Measurements from ENCODE around the gene PIAS1. TPM values are rescaled to one million over a fixed set of nuclear protein-coding genes. Genes with fewer than 3 reads are reported as not detected.

PIAS1 gene
- total and polyA plus RNA-seq, 11 donors: 6.2 to 37.8 (median 29.4) TPM

- Histone ChIP-seq H3K9me3 (no peaks in the 10 kb centered on the region), H3K27me3 (no peaks in the 10 kb centered on the region), H3K36me3 (no peaks in the 10 kb centered on the region), H3K27ac (no peak overlapping the region), H3K4me1 (peaks cover 0 to 14% (median 0%) of the 10 kb centered on the region in 12 donors), H3K4me3 (no peak overlapping the region)
- ATAC-seq: no peak
- intact Hi-C loops (cut with DNase I): no loop called here
- WGBS, 4 donors: 82 to 97% (median 84%) methylated on average over 6 to 9 of the region's 9 CpGs
- DNase-seq: no peak
- no peak for TF ChIP-seq CTCF (IDR thresholded peaks at IDR 0.05)
- TF ChIP-seq POLR2A (IDR thresholded peaks at IDR 0.05): no peak
Observed at GRCh38 chr15:68019814-68020525, 34.1 kb upstream of the PIAS1 start.

DNA sequence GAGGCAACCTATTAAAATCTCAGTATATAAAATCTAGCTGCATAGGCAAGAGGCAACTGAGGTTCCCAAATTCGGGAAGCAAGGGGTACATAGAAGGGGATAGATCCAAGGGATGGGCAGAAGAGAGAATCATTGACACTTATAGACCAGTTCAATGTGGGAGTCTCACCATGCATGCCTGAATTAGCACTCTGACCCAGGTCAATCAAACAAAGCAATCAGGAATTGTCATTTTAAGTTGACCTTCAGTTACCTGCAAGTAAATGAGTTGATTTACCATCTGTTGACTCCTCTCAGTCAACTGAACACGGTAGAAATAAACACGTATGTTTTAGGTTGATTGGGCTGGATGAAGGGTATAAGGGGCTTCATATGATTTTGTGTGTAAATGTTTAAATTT lies 33.4 kb upstream of the PIAS1 start:
- WGBS, 4 donors: 55 to 87% (median 69%) methylated on average over 3 of the region's 3 CpGs
- no peak overlapping the region for H3K27ac ChIP-seq
- no peak overlapping the region for H3K4me3 ChIP-seq
- TF ChIP-seq CTCF (IDR thresholded peaks at IDR 0.05) (no peak), POLR2A (IDR thresholded peaks at IDR 0.05) (no peak)
- no peaks in the 10 kb centered on the region for H3K9me3 ChIP-seq
- no peaks in the 10 kb centered on the region for H3K27me3 ChIP-seq
- ATAC-seq (no peak), DNase-seq (no peak)
- H3K4me1 ChIP-seq: peaks cover 0 to 14% (median 0%) of the 10 kb centered on the region in 12 donors
- intact Hi-C loops (cut with DNase I): no loop called here
- no peaks in the 10 kb centered on the region for H3K36me3 ChIP-seq

GRCh38 chr15:68022061-68022460 lies 32.1 kb upstream of the PIAS1 start:
- Histone ChIP-seq H3K36me3 (no peaks in the 10 kb centered on the region), H3K4me1 (peaks cover 0 to 14% (median 0%) of the 10 kb centered on the region in 12 donors), H3K27me3 (no peaks in the 10 kb centered on the region), H3K4me3 (no peak overlapping the region), H3K9me3 (no peaks in the 10 kb centered on the region), H3K27ac (no peak overlapping the region)
- WGBS, 4 donors: 48 to 80% (median 55%) methylated on average over 5 of the region's 5 CpGs
- ATAC-seq (peak; percentile 49 to 86 (median 64)), DNase-seq (peak in 2 of 5 donors; percentile 32 to 47)
- intact Hi-C loops (cut with DNase I): no loop called here
- TF ChIP-seq POLR2A (IDR thresholded peaks at IDR 0.05) (no peak), CTCF (IDR thresholded peaks at IDR 0.05) (no peak)

DNA sequence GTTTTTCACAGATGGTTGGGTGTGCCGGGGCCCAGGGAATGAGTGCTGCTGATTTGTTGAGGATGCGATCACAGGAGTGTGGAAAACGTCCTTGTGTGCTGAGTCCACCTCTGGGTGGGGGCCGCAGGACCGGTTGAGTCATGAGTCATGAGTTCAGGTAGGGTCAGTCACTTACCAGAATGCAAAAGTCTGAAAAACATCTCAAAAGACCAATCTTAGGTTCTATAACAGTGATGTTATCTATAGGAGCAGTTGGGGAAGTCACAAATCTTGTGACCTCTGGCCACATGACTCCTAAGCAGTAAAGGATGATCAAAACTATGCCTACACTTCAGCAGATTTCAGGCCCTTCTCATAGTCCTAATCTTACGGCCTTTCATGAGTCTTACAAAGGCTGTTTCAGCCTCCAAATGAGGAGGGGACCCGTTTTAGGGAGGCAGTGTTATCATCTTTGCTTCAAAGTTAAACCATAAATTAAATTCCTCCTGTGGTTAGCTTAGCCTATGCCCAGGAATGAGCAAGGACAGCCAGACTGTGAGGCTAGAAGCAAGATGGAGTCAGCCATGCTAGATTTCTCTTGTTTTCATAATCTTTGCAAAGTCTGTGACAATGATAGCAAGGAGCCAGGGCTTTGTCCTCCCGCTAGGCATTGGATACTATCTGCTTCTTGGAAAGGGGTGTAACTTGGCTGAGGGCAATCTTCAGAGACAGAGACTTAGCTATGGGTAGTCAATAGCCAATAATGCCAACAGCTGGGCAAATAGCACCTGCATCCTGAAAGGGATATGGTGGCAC lies 30.6 kb upstream of the PIAS1 start:
- Histone ChIP-seq H3K36me3 (no peaks in the 10 kb centered on the region), H3K4me3 (no peak overlapping the region), H3K4me1 (peaks cover 0 to 14% (median 0%) of the 10 kb centered on the region in 12 donors), H3K27me3 (no peaks in the 10 kb centered on the region), H3K27ac (no peak overlapping the region), H3K9me3 (no peaks in the 10 kb centered on the region)
- no peak for DNase-seq
- no peak for ATAC-seq
- intact Hi-C loops (cut with DNase I): no loop called here
- TF ChIP-seq POLR2A (IDR thresholded peaks at IDR 0.05) (no peak), CTCF (IDR thresholded peaks at IDR 0.05) (no peak)
- WGBS, 4 donors: 82 to 93% (median 91%) methylated on average over 8 of the region's 8 CpGs
